ENCODE data around the gene GALNT17.

GRCh38 chr7:71761336-71761735 is 629.4 kb downstream of the GALNT17 start:
- no peak for TF ChIP-seq SUZ12 (IDR thresholded peaks at IDR 0.05; ENCODE audit: extremely low read depth, insufficient read depth, insufficient read length)
- no peak for TF ChIP-seq YY1 (IDR thresholded peaks at IDR 0.05; ENCODE audit: insufficient read depth, insufficient read length)
- no peak for TF ChIP-seq ZNF274 (IDR thresholded peaks at IDR 0.05; ENCODE audit: low read depth, low read length)
